IPS DF 6.9 (cell line): Measurements from ENCODE around the gene BAMBI.
"Not testable (repeated sequence)": the region's sequence is repeated elsewhere in the genome, so short reads cannot be mapped to it uniquely, and the experiment has no call there.

Experiments used
- DNase-seq: peaks from one replicate; pipeline ENCODE4 v3.0.0-alpha.2; 2013; ENCODE audit warnings: low read depth, low spot score
- H3K27ac ChIP-seq: one replicate; pipeline ENCODE4 v1.5.1; 2013; ENCODE audit warnings: low read length, control low read depth
- H3K27me3 ChIP-seq: 2 replicates; pipeline ENCODE4 v1.6.1; 2013; ENCODE audit warnings: mild to moderate bottlenecking, low read length; ENCODE audit not compliant: control insufficient read depth, insufficient read depth
- H3K36me3 ChIP-seq: 2 replicates; pipeline ENCODE4 v1.6.1; 2013; ENCODE audit warnings: low read length; ENCODE audit not compliant: control insufficient read depth, insufficient read depth
- H3K4me1 ChIP-seq: 2 replicates; pipeline ENCODE4 v1.6.1; 2013; ENCODE audit warnings: low read length; ENCODE audit not compliant: control insufficient read depth, insufficient read depth
- H3K4me3 ChIP-seq: 2 replicates; pipeline ENCODE4 v1.5.1; 2013; ENCODE audit warnings: mild to moderate bottlenecking, low read length
- H3K9me3 ChIP-seq: 2 replicates; pipeline ENCODE4 v1.6.1; 2013; ENCODE audit warnings: low read length, inconsistent platforms; ENCODE audit not compliant: control insufficient read depth, insufficient read depth
- WGBS: extraction: QIAGEN DNeasy Blood & Tissue Kit; methylation state at CpG from one replicate; pipeline ENCODE4 v1.1.7; 2013; ENCODE audit warnings: mixed read lengths, missing lambda C conversion rate; ENCODE audit not compliant: insufficient read length, insufficient coverage; 5-methylcytosine and 5-hydroxymethylcytosine counted together

The BAMBI gene

GRCh38 chr10:28652703-28653102, 24.6 kb upstream of the BAMBI start:
- Histone ChIP-seq H3K36me3 (no peaks in the 10 kb centered on the region), H3K9me3 (no peaks in the 10 kb centered on the region), H3K27me3 (no peaks in the 10 kb centered on the region), H3K4me3 (no peak overlapping the region), H3K27ac (no peak overlapping the region), H3K4me1 (no peaks in the 10 kb centered on the region)
- DNase-seq = no peak
- WGBS = no CpG with 5 or more reads among the region's 5 CpGs

- not testable (repeated sequence) for DNase-seq, H3K4me1 ChIP-seq, H3K27ac ChIP-seq, H3K36me3 ChIP-seq, H3K27me3 ChIP-seq, H3K4me3 ChIP-seq, H3K9me3 ChIP-seq
- no CpG with 5 or more reads among the region's 7 CpGs for WGBS
These were observed 18.5 kb upstream of the BAMBI start for GRCh38 chr10:28658824-28659223.

- WGBS = no CpG with 5 or more reads among the region's 3 CpGs
- Histone ChIP-seq H3K4me1 (no peaks in the 10 kb centered on the region), H3K27ac (no peak overlapping the region), H3K4me3 (no peak overlapping the region), H3K9me3 (no peaks in the 10 kb centered on the region), H3K27me3 (no peaks in the 10 kb centered on the region), H3K36me3 (no peaks in the 10 kb centered on the region)
- no peak for DNase-seq
These were observed 16.3 kb upstream of the BAMBI start for GRCh38 chr10:28661035-28661434.

- Histone ChIP-seq H3K4me3 (no peak overlapping the region), H3K27ac (no peak overlapping the region), H3K4me1 (no peaks in the 10 kb centered on the region), H3K36me3 (no peaks in the 10 kb centered on the region), H3K9me3 (no peaks in the 10 kb centered on the region), H3K27me3 (peaks cover 2% of the 10 kb centered on the region; the same call in 1 of the 2 replicates)
- WGBS = no CpG with 5 or more reads among the region's 9 CpGs
- DNase-seq = no peak
These were observed 13.5 kb upstream of the BAMBI start for GRCh38 chr10:28663576-28664368.

- no peak for DNase-seq
- Histone ChIP-seq H3K36me3 (no peaks in the 10 kb centered on the region), H3K4me1 (no peaks in the 10 kb centered on the region), H3K27ac (no peak overlapping the region), H3K4me3 (no peak overlapping the region), H3K27me3 (peaks cover 2% of the 10 kb centered on the region; the same call in 1 of the 2 replicates), H3K9me3 (no peaks in the 10 kb centered on the region)
- WGBS = no CpG with 5 or more reads among the region's 6 CpGs
These were observed 13.0 kb upstream of the BAMBI start for GRCh38 chr10:28664369-28664740.

GRCh38 chr10:28666751-28667467, 10.4 kb upstream of the BAMBI start:
- Histone ChIP-seq H3K4me1 (no peaks in the 10 kb centered on the region), H3K9me3 (no peaks in the 10 kb centered on the region), H3K36me3 (no peaks in the 10 kb centered on the region), H3K27ac (no peak overlapping the region), H3K4me3 (no peak overlapping the region), H3K27me3 (peaks cover 2% of the 10 kb centered on the region; the same call in 1 of the 2 replicates)
- WGBS = no CpG with 5 or more reads among the region's 12 CpGs
- no peak for DNase-seq

GRCh38 chr10:28668363-28669226, 8.7 kb upstream of the BAMBI start:
- peaks cover 2% of the 10 kb centered on the region; the same call in 1 of the 2 replicates for H3K27me3 ChIP-seq
- H3K4me3 ChIP-seq = peak overlapping the region; percentile 84
- H3K27ac ChIP-seq = no peak overlapping the region
- no peaks in the 10 kb centered on the region for H3K9me3 ChIP-seq
- no peaks in the 10 kb centered on the region for H3K36me3 ChIP-seq
- DNase-seq = no peak
- no CpG with 5 or more reads among the region's 59 CpGs for WGBS
- H3K4me1 ChIP-seq = no peaks in the 10 kb centered on the region

- no peak for DNase-seq
- H3K4me3 ChIP-seq = peak overlapping the region; percentile 84; the same call in 1 of the 2 replicates
- H3K36me3 ChIP-seq = no peaks in the 10 kb centered on the region
- H3K27ac ChIP-seq = no peak overlapping the region
- WGBS = no CpG with 5 or more reads among the region's 21 CpGs
- H3K27me3 ChIP-seq = peaks cover 2% of the 10 kb centered on the region; the same call in 1 of the 2 replicates
- H3K4me1 ChIP-seq = no peaks in the 10 kb centered on the region
- H3K9me3 ChIP-seq = no peaks in the 10 kb centered on the region
These were observed 7.8 kb upstream of the BAMBI start for GRCh38 chr10:28669227-28670173.

- WGBS = no CpG with 5 or more reads among the region's 3 CpGs
- H3K27ac ChIP-seq = no peak overlapping the region
- H3K4me3 ChIP-seq = no peak overlapping the region
- H3K9me3 ChIP-seq = no peaks in the 10 kb centered on the region
- DNase-seq = no peak
- no peaks in the 10 kb centered on the region for H3K27me3 ChIP-seq
- no peaks in the 10 kb centered on the region for H3K36me3 ChIP-seq
- no peaks in the 10 kb centered on the region for H3K4me1 ChIP-seq
These were observed 2.5 kb upstream of the BAMBI start for GRCh38 chr10:28674782-28675181.
